Keratinocyte (primary cell): Measurements from ENCODE around the gene DIP2B. TPM values are rescaled to one million over a fixed set of nuclear protein-coding genes. Genes with fewer than 3 reads are reported as not detected.

ENCODE experiments used
- DNase-seq: peaks from one replicate; pipeline ENCODE4 v3.0.0-alpha.2; 2011; ENCODE audit warnings: low read depth, missing footprints, low spot score
- FAIRE-seq: peaks from 2 replicates; lab custom pipeline; 2011; peaks lifted over from hg19 to GRCh38; lab: Jason Lieb, UNC
- H2AFZ ChIP-seq: 2 replicates; pipeline ENCODE4 v1.6.0; 2012; ENCODE audit warnings: low read length, control low read depth, inconsistent platforms; ENCODE audit not compliant: control insufficient read depth
- H3K27ac ChIP-seq: 2 replicates; pipeline ENCODE4 v1.5.1; 2011; ENCODE audit warnings: low read length; ENCODE audit not compliant: control insufficient read depth, insufficient read depth
- H3K27me3 ChIP-seq: 3 replicates; pipeline ENCODE4 v1.6.0; 2011; ENCODE audit warnings: low read length; ENCODE audit not compliant: control insufficient read depth, insufficient read depth; ENCODE audit errors: extremely low read depth
- H3K36me3 ChIP-seq, 2 experiments: 2 replicates in 1 of 2; 3 replicates in 1 of 2; pipeline ENCODE4 v1.5.1; 2011; ENCODE audit warnings: low read length in 2 of 2, mild to moderate bottlenecking in 1 of 2; ENCODE audit not compliant: control insufficient read depth in 2 of 2, insufficient read depth in 2 of 2; ENCODE audit errors: extremely low read depth in 1 of 2
- H3K4me1 ChIP-seq: 3 replicates; pipeline ENCODE4 v1.5.1; 2011; ENCODE audit warnings: low read length; ENCODE audit not compliant: control insufficient read depth, insufficient read depth; ENCODE audit errors: extremely low read depth
- H3K4me2 ChIP-seq: 3 replicates; pipeline ENCODE4 v1.6.0; 2011; ENCODE audit warnings: low read depth, low read length; ENCODE audit not compliant: control insufficient read depth, insufficient read depth; ENCODE audit errors: extremely low read depth
- H3K4me3 ChIP-seq, 3 experiments: fragments of 200-600 bp in 1 of 3; sonication (generic) in 1 of 3; 2 replicates in 2 of 3; 3 replicates in 1 of 3; pipeline ENCODE4 v1.5.1; 2011 to 2016; ENCODE audit warnings: low read length in 3 of 3, mild to moderate bottlenecking in 3 of 3, control low read depth in 2 of 3, inconsistent platforms in 1 of 3, low read depth in 1 of 3, mixed read lengths in 1 of 3, mixed run types in 1 of 3, moderate library complexity in 1 of 3; ENCODE audit not compliant: control insufficient read depth in 2 of 3, insufficient read depth in 2 of 3; ENCODE audit errors: extremely low read depth in 1 of 3
- H3K79me2 ChIP-seq: 2 replicates; pipeline ENCODE4 v1.6.0; 2012; ENCODE audit warnings: low read length; ENCODE audit not compliant: control insufficient read depth, insufficient read depth
- H3K9ac ChIP-seq: 3 replicates; pipeline ENCODE4 v1.6.0; 2011; ENCODE audit warnings: low read length; ENCODE audit not compliant: control insufficient read depth, insufficient read depth; ENCODE audit errors: extremely low read depth
- H3K9me1 ChIP-seq: 3 replicates; pipeline ENCODE4 v1.6.0; 2011; ENCODE audit warnings: low read length; ENCODE audit not compliant: control insufficient read depth, insufficient read depth; ENCODE audit errors: extremely low read depth
- H3K9me3 ChIP-seq: 2 replicates; pipeline ENCODE4 v1.5.1; 2012; ENCODE audit warnings: low read depth, low read length; ENCODE audit not compliant: control insufficient read depth
- H4K20me1 ChIP-seq: 3 replicates; pipeline ENCODE4 v1.6.0; 2011; ENCODE audit warnings: low read length; ENCODE audit not compliant: control insufficient read depth, insufficient read depth; ENCODE audit errors: extremely low read depth
- EZH2 ChIP-seq: IDR thresholded peaks from one replicate; pipeline ENCODE4 v1.6.1; 2012; ENCODE audit warnings: inconsistent platforms, mild to moderate bottlenecking, low read length, moderate library complexity
- dilution Hi-C: fragments of 300-500 bp; cut with MboI; formaldehyde crosslinking; loops from one replicate; pipeline ENCODE4 v1.7.0; 2020; ENCODE audit warnings: low sequenced_read_pairs; ENCODE audit not compliant: extremely low pct_ligation_motif_present
- polyA plus RNA-seq, 5 experiments: library from polyadenylated mRNA; depleted of rRNA in 3 of 5; stranded (reverse) in 3 of 5; stranded (forward) in 1 of 5; unstranded in 1 of 5; fragments of >200 nt; gene quantifications; 1 replicate in 1 of 5; 2 replicates in 3 of 5; 3 replicates in 1 of 5; pipeline versions ENCODE4 v1.2.1 to v1.2.3, GENCODE V29; 2011 to 2012; ENCODE audit warnings: missing spikeins in 2 of 5, low read depth in 1 of 5, low replicate concordance in 1 of 5
- TF ChIP-seq, protein P1 (sequence below), 3 experiments: IDR thresholded peaks in 1 of 3; conservative IDR thresholded peaks in 1 of 3; optimal IDR thresholded peaks in 1 of 3; 2 replicates in 2 of 3; 3 replicates in 1 of 3; pipeline versions ENCODE3 to v1.5.1; 2011; ENCODE audit warnings: low read length in 3 of 3, mild to moderate bottlenecking in 3 of 3, moderate library complexity in 2 of 3, control low read depth in 1 of 3, inconsistent platforms in 1 of 3; ENCODE audit not compliant: insufficient read depth in 2 of 3; ENCODE audit errors: extremely low read depth in 1 of 3

Gene DIP2B
- polyA plus RNA-seq, 1 donor (not counting 4 experiments of a cell fraction or from before 2014, with no cell fraction given), result 30.2 TPM

DNA sequence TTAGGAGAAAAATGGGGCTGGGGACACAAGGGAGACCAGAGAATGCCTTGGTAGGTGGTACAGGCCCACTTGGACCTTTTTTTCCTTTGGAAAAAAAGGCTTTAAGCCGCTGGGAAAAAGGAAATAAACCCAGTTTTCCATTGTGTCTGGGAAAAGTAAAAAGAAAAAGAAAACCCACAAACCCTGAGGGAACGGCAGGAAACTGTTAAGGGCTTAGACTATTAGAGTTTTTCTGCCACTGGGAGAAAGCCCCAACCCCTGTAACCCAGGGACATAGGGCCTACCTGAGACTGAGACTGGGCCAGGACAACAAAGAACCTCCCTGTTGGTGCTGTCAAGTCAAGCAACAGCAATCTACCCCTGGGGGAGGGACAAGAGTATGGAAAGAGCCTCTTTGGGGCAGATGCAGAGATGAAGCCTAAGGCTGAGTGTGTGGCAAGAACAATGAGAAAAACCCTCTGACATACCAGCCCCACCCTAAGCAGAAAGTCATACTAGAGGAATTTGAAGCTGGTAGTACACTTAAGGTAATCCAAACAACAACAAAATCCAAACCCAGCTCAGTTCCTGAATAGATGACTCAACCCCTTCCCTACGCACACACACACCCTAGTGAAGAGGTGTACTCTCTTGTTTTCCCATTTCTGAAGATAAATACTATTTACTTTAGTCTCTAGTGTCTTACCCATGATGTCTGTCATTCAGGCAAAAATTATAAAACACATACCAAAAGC is 281.9 kb downstream of the DIP2B start:
- no peaks in the 10 kb centered on the region for H4K20me1 ChIP-seq
- dilution Hi-C loops, result no loop called here
- peaks cover 19% of the 10 kb centered on the region for H3K79me2 ChIP-seq
- no peaks in the 10 kb centered on the region for H3K9me1 ChIP-seq
- peak overlapping the region; percentile 99 for H3K27ac ChIP-seq
- peak; percentile 89 for FAIRE-seq
- peak; percentile 92 for DNase-seq
- H3K9ac ChIP-seq, result peak overlapping the region; percentile 84
- H3K9me3 ChIP-seq, result no peaks in the 10 kb centered on the region
- peak overlapping the region; percentile 62 for H2AFZ ChIP-seq
- TF ChIP-seq, protein P1, sequence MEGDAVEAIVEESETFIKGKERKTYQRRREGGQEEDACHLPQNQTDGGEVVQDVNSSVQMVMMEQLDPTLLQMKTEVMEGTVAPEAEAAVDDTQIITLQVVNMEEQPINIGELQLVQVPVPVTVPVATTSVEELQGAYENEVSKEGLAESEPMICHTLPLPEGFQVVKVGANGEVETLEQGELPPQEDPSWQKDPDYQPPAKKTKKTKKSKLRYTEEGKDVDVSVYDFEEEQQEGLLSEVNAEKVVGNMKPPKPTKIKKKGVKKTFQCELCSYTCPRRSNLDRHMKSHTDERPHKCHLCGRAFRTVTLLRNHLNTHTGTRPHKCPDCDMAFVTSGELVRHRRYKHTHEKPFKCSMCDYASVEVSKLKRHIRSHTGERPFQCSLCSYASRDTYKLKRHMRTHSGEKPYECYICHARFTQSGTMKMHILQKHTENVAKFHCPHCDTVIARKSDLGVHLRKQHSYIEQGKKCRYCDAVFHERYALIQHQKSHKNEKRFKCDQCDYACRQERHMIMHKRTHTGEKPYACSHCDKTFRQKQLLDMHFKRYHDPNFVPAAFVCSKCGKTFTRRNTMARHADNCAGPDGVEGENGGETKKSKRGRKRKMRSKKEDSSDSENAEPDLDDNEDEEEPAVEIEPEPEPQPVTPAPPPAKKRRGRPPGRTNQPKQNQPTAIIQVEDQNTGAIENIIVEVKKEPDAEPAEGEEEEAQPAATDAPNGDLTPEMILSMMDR (optimal IDR thresholded peaks at IDR 0.05 in 1 of 3, IDR thresholded peaks at IDR 0.05 in 1 of 3, conservative IDR thresholded peaks at IDR 0.05 in 1 of 3; ENCODE audit: extremely low read depth in 1 of 3, insufficient read depth in 2 of 3, low read length in 3 of 3), result no peak
- H3K4me1 ChIP-seq, result peaks cover 29% of the 10 kb centered on the region
- H3K4me2 ChIP-seq, result peak overlapping the region; percentile 88
- H3K4me3 ChIP-seq, result peak overlapping the region in 2 of 3 experiments; percentile 29 to 47
- H3K36me3 ChIP-seq, result peaks cover 0 to 4% of the 10 kb centered on the region in 2 experiments
- H3K27me3 ChIP-seq, result no peaks in the 10 kb centered on the region

DNA sequence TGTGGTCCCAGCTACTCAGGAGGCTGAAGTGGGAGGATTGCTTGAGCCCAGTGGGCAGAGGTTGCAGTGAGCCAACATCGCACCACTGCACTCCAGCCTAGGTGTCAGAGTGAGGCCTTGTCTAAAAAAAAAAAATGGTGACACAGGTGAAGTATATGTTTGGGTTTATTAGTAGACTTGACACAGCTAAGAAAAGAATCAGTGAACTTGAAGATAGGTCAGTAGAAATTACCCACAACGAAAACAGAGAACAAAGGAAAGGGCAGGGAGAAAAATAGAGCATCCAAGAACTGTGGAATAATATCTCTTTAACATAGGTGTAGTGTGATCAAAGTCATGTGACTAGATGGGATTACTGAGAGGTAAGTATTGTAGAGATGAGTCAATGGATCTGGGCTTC is 282.8 kb downstream of the DIP2B start:
- H3K9me3 ChIP-seq, result no peaks in the 10 kb centered on the region
- no peak overlapping the region for H3K4me3 ChIP-seq
- H3K9me1 ChIP-seq, result no peaks in the 10 kb centered on the region
- peak overlapping the region; percentile 40 for H3K4me2 ChIP-seq
- FAIRE-seq (no peak), DNase-seq (no peak)
- peaks cover 19% of the 10 kb centered on the region for H3K79me2 ChIP-seq
- TF ChIP-seq, protein P1 (optimal IDR thresholded peaks at IDR 0.05 in 1 of 3, IDR thresholded peaks at IDR 0.05 in 1 of 3, conservative IDR thresholded peaks at IDR 0.05 in 1 of 3; ENCODE audit: extremely low read depth in 1 of 3, insufficient read depth in 2 of 3, low read length in 3 of 3), result no peak
- no peak for TF ChIP-seq EZH2
- H3K27ac ChIP-seq, result peak overlapping the region; percentile 99
- H3K36me3 ChIP-seq, result peaks cover 0 to 4% of the 10 kb centered on the region in 2 experiments
- no peaks in the 10 kb centered on the region for H4K20me1 ChIP-seq
- dilution Hi-C loops, result no loop called here
- no peaks in the 10 kb centered on the region for H3K27me3 ChIP-seq
- peak overlapping the region; percentile 48 for H3K9ac ChIP-seq
- peaks cover 29% of the 10 kb centered on the region for H3K4me1 ChIP-seq
- no peak overlapping the region for H2AFZ ChIP-seq
